ENCODE measurements around the gene RTTN. TPM values are rescaled to one million over a fixed set of nuclear protein-coding genes. Genes with fewer than 3 reads are reported as not detected.

RTTN gene
- total RNA-seq, 1 donor from 2014 or later: 15.8 TPM

DNA sequence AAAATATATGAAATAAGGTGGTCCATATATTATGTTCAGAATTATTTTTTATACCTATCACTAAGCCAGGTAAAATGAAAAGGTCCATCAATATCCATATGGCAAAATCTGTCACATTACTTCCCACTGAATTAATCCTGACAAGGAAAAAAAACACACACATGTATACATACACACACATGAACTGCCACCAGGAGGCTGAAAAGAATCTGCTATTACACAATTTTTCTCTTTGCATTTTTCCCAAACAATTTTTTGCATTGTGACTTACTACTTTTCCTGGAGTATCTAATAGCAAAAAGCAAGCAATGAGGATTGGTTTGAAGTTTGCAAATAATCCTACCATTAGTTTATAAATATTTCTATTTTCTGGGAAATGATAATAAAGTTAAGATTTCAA is 129.6 kb downstream of the RTTN start:
- DNase-seq (ENCODE audit: low spot score): no peak
- no peaks in the 10 kb centered on the region for H3K36me3 Mint-ChIP-seq (ENCODE audit: low read depth, unreplicated experiment)
- no peaks in the 10 kb centered on the region for H3K27me3 Mint-ChIP-seq (ENCODE audit: unreplicated experiment)
- TF ChIP-seq, protein P1, sequence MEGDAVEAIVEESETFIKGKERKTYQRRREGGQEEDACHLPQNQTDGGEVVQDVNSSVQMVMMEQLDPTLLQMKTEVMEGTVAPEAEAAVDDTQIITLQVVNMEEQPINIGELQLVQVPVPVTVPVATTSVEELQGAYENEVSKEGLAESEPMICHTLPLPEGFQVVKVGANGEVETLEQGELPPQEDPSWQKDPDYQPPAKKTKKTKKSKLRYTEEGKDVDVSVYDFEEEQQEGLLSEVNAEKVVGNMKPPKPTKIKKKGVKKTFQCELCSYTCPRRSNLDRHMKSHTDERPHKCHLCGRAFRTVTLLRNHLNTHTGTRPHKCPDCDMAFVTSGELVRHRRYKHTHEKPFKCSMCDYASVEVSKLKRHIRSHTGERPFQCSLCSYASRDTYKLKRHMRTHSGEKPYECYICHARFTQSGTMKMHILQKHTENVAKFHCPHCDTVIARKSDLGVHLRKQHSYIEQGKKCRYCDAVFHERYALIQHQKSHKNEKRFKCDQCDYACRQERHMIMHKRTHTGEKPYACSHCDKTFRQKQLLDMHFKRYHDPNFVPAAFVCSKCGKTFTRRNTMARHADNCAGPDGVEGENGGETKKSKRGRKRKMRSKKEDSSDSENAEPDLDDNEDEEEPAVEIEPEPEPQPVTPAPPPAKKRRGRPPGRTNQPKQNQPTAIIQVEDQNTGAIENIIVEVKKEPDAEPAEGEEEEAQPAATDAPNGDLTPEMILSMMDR (IDR thresholded peaks at IDR 0.05; ENCODE audit: unreplicated experiment): no peak
- H3K4me3 Mint-ChIP-seq (ENCODE audit: unreplicated experiment): no peak overlapping the region
- H3K4me1 Mint-ChIP-seq (ENCODE audit: unreplicated experiment): no peaks in the 10 kb centered on the region
- H3K27ac Mint-ChIP-seq (ENCODE audit: unreplicated experiment): no peak overlapping the region
- H3K9me3 Mint-ChIP-seq (ENCODE audit: unreplicated experiment): no peaks in the 10 kb centered on the region

DNA sequence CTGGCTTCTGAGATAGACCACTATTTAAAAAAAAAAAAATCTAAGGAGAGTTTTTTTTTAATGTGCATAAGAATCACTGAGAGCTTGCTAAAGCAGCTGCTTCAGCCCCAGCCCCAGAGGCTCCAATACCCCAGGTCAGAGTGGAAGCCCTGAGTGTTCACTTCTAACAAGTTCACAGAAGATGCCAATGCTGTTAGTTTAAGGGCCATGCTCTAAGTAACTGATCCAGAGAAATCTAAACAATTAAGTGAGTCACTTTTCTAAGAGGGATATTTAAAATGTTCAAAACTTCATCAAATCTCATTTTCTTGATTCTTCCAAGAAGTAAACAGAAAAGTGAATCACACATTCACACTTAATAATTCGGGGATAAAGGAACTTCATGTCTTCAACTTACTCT is 131.4 kb downstream of the RTTN start:
- Mint-ChIP-seq H3K9me3 (ENCODE audit: unreplicated experiment) (no peaks in the 10 kb centered on the region), H3K4me3 (ENCODE audit: unreplicated experiment) (no peak overlapping the region), H3K27ac (ENCODE audit: unreplicated experiment) (no peak overlapping the region), H3K36me3 (ENCODE audit: low read depth, unreplicated experiment) (no peaks in the 10 kb centered on the region), H3K4me1 (ENCODE audit: unreplicated experiment) (no peaks in the 10 kb centered on the region), H3K27me3 (ENCODE audit: unreplicated experiment) (no peaks in the 10 kb centered on the region)
- no peak for DNase-seq (ENCODE audit: low spot score)
- TF ChIP-seq, protein P1 (IDR thresholded peaks at IDR 0.05; ENCODE audit: unreplicated experiment): no peak

DNA sequence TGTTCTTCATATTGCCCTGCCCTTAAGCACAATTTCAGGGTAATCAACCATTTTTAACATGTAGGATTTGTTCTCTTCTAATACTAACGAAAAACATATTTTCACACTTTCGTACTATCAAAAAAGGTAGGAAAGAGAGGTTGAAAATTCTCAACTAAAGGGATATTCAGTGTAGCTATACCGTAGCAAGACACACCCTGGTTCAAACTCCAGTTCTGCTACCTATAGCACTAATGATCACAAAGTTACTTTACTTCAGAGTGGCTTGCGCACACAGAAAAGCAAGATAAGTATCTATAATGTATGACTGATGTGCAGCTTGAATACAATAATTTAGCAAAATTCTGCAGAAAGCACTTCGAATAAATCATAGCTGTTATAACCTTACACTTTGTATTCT is 132.1 kb downstream of the RTTN start:
- no peak for DNase-seq (ENCODE audit: low spot score)
- no peaks in the 10 kb centered on the region for H3K36me3 Mint-ChIP-seq (ENCODE audit: low read depth, unreplicated experiment)
- no peaks in the 10 kb centered on the region for H3K4me1 Mint-ChIP-seq (ENCODE audit: unreplicated experiment)
- no peaks in the 10 kb centered on the region for H3K9me3 Mint-ChIP-seq (ENCODE audit: unreplicated experiment)
- H3K4me3 Mint-ChIP-seq (ENCODE audit: unreplicated experiment): no peak overlapping the region
- no peak overlapping the region for H3K27ac Mint-ChIP-seq (ENCODE audit: unreplicated experiment)
- no peaks in the 10 kb centered on the region for H3K27me3 Mint-ChIP-seq (ENCODE audit: unreplicated experiment)
- TF ChIP-seq, protein P1 (IDR thresholded peaks at IDR 0.05; ENCODE audit: unreplicated experiment): no peak

DNA sequence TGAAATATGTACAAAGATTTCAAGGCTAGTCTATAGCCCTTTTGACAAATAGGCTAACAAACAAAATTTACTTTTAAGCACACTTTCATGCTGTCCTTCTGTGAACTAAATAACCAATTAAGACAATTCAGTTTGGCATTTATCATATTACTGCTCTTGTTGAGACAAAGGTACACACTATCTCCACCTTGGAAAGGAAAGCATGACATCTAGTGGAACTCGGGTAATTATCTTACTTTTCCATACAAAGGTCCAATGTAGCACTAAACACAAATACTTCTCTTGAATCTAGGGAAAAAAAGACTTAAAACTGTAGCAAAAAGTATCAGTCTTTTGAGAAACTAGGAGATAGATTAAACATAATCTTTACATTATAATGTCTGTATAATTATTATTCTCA is 132.8 kb downstream of the RTTN start:
- H3K27me3 Mint-ChIP-seq (ENCODE audit: unreplicated experiment): no peaks in the 10 kb centered on the region
- no peaks in the 10 kb centered on the region for H3K36me3 Mint-ChIP-seq (ENCODE audit: low read depth, unreplicated experiment)
- H3K4me1 Mint-ChIP-seq (ENCODE audit: unreplicated experiment): no peaks in the 10 kb centered on the region
- no peak for DNase-seq (ENCODE audit: low spot score)
- no peaks in the 10 kb centered on the region for H3K9me3 Mint-ChIP-seq (ENCODE audit: unreplicated experiment)
- H3K4me3 Mint-ChIP-seq (ENCODE audit: unreplicated experiment): no peak overlapping the region
- TF ChIP-seq, protein P1 (IDR thresholded peaks at IDR 0.05; ENCODE audit: unreplicated experiment): no peak
- H3K27ac Mint-ChIP-seq (ENCODE audit: unreplicated experiment): no peak overlapping the region

DNA sequence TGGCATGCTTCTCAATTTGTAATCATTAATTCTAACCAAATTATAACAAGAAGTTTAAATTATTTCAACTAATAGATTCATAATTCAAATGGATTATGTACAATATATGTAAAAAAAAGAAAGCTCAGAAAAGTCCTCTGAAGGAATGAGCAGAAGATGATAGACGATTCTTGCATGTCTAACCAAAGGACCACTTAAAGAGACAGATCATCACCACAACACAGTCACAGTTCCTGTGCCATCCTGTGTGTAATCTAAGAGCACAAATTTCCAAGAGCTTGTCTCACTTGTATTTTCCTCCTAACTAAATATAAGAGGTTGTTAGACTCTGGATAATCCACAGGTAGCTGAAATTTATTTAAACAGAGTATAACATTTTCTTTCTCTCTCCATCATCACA is 135.5 kb downstream of the RTTN start:
- no peaks in the 10 kb centered on the region for H3K27me3 Mint-ChIP-seq (ENCODE audit: unreplicated experiment)
- no peaks in the 10 kb centered on the region for H3K9me3 Mint-ChIP-seq (ENCODE audit: unreplicated experiment)
- no peak overlapping the region for H3K4me3 Mint-ChIP-seq (ENCODE audit: unreplicated experiment)
- no peak for DNase-seq (ENCODE audit: low spot score)
- no peaks in the 10 kb centered on the region for H3K36me3 Mint-ChIP-seq (ENCODE audit: low read depth, unreplicated experiment)
- TF ChIP-seq, protein P1 (IDR thresholded peaks at IDR 0.05; ENCODE audit: unreplicated experiment): no peak
- H3K4me1 Mint-ChIP-seq (ENCODE audit: unreplicated experiment): no peaks in the 10 kb centered on the region
- H3K27ac Mint-ChIP-seq (ENCODE audit: unreplicated experiment): no peak overlapping the region

All from endothelial cell (in vitro differentiated cells).